HUES64 (cell line): ENCODE data around the gene PPP3CB.
"Not testable (repeated sequence)": the region's sequence is repeated elsewhere in the genome, so short reads cannot be mapped to it uniquely, and the experiment has no call there.

Source experiments
- H3K27ac ChIP-seq: 2 replicates; pipeline ENCODE4 v1.7.0; 2013; ENCODE audit warnings: low read depth, low read length, inconsistent platforms
- H3K27me3 ChIP-seq: 2 replicates; pipeline ENCODE4 v1.6.1; 2013; ENCODE audit warnings: mild to moderate bottlenecking, low read length; ENCODE audit not compliant: insufficient read depth
- H3K36me3 ChIP-seq: 2 replicates; pipeline ENCODE4 v1.6.1; 2013; ENCODE audit warnings: mild to moderate bottlenecking, low read length; ENCODE audit not compliant: insufficient read depth
- H3K4me1 ChIP-seq: 2 replicates; pipeline ENCODE4 v1.6.1; 2013; ENCODE audit warnings: mild to moderate bottlenecking, low read length, moderate library complexity; ENCODE audit not compliant: insufficient read depth
- H3K4me3 ChIP-seq: 2 replicates; pipeline ENCODE4 v1.5.1; 2013; ENCODE audit warnings: mild to moderate bottlenecking, low read length, moderate library complexity
- H3K9ac ChIP-seq: 2 replicates; pipeline ENCODE4 v1.6.1; 2013; ENCODE audit warnings: mild to moderate bottlenecking, low read depth, low read length
- H3K9me3 ChIP-seq: 2 replicates; pipeline ENCODE4 v1.6.1; 2013; ENCODE audit warnings: low read depth, low read length; ENCODE audit not compliant: insufficient read depth
- WGBS: fragments of 150-250, 120-280 bp; methylation state at CpG from one replicate; pipeline ENCODE4 v1.1.7; 2013; ENCODE audit warnings: missing lambda C conversion rate; 5-methylcytosine and 5-hydroxymethylcytosine counted together

PPP3CB gene

DNA sequence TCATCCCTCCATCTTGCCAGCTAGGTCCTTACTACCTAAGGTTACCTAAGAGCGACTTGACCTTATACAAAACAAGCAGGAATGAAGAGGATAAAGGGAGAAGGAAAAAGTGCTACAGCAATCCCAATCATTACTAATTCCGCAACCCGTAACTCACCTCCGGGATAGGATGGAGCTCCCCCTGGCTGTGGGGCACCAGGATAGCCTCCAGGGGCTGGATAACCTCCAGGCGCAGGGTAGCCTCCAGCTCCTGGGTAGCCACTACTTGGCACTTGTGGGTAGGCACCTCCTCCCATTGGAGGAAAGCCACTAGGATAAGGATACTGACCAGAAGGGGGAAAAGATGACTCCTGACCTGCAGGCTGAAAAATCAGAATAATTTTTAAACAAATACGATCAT is 97.8 kb downstream of the PPP3CB start:
- Histone ChIP-seq H3K9me3 (0 out of 2 replicates have a peak, but pooled peaks cover 3% of the 10 kb centered on the region), H3K4me1 (no peaks in the 10 kb centered on the region), H3K27ac (no peak overlapping the region), H3K36me3 (peaks cover 36% of the 10 kb centered on the region), H3K27me3 (no peaks in the 10 kb centered on the region), H3K4me3 (no peak overlapping the region), H3K9ac (no peak overlapping the region)
- WGBS = 98% methylated on average over 4 of the region's 6 CpGs

DNA sequence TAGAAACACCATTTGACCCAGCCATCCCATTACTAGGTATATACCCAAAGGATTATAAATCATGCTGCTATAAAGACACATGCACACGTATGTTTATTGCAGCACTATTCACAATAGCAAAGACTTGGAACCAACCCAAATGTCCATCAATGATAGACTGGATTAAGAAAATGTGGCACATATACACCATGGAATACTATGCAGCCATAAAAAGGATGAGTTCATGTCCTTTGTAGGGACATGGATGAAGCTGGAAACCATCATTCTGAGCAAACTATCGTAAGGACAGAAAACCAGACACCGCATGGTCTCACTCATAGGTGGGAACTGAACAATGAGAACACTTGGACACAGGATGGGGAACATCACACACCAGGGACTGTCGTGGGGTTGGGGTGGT is 101.5 kb downstream of the PPP3CB start:
- not testable (repeated sequence) for H3K4me1 ChIP-seq, H3K27ac ChIP-seq, H3K9me3 ChIP-seq, H3K27me3 ChIP-seq, H3K9ac ChIP-seq, H3K4me3 ChIP-seq
- 97% methylated on average over 2 of the region's 4 CpGs for WGBS
- H3K36me3 ChIP-seq = peaks cover 50% of the 10 kb centered on the region

DNA sequence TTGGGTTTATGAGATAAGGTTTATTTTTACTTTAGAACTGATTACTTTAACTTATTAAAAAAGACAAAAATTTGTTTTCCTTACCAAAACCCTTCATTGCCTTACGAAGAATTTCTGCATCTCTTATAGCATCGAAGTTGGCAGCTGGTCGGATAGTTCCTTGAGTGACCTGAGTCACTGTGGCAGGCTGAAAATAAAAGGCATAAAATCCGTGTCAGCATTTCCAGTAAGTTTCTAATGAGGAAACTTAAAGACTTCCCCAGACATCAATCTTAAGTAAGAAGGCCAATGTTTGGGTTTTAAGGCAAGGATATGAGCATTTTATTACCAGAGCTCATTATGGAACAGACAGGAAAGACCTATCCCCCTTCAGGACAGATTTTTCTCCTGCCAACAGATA is 107.6 kb downstream of the PPP3CB start:
- peaks cover 67% of the 10 kb centered on the region for H3K36me3 ChIP-seq
- H3K4me1 ChIP-seq = no peaks in the 10 kb centered on the region

DNA sequence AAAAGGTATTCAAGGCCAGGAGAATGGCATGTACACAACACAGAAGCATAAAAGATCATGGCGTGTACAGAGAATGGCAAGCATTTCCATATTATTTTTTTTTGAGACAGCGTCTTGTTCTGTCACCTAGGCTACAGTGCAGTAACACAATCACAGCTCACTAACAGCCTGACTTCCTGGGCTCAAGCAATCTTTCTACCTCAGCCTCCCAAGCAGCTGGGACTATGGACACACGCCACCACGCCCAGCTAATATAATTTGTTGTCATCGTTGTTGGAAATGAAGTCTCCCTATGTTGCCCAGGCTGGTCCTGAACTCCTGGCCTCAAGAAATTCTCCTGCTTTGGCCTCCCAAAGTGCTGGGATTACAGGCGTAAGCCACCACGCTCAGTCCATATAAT is 109.2 kb downstream of the PPP3CB start:
- 95% methylated on average over 7 of the region's 7 CpGs for WGBS
- no peaks in the 10 kb centered on the region for H3K4me1 ChIP-seq
- no peak overlapping the region for H3K4me3 ChIP-seq
- no peaks in the 10 kb centered on the region for H3K27me3 ChIP-seq
- H3K9ac ChIP-seq = no peak overlapping the region
- H3K27ac ChIP-seq = no peak overlapping the region
- no peaks in the 10 kb centered on the region for H3K9me3 ChIP-seq
- H3K36me3 ChIP-seq = peaks cover 80% of the 10 kb centered on the region

More for the DNA sequence above, 107.6 kb downstream of the PPP3CB start:
- 98% methylated on average over 4 of the region's 4 CpGs for WGBS
- H3K27me3 ChIP-seq = no peaks in the 10 kb centered on the region
- H3K27ac ChIP-seq = no peak overlapping the region
- no peak overlapping the region for H3K4me3 ChIP-seq
- H3K9ac ChIP-seq = no peak overlapping the region
- no peaks in the 10 kb centered on the region for H3K9me3 ChIP-seq
